Measurements from ENCODE around the gene EDNRB. TPM values are rescaled to one million over a fixed set of nuclear protein-coding genes. Genes with fewer than 3 reads are reported as not detected.

The EDNRB gene
- total RNA-seq, 2 experiments from 2014 or later, result not detected

GRCh38 chr13:77913003-77913402 lies 5.6 kb downstream of the EDNRB start:
- CTCF ChIA-PET, result no interaction called here
- no peaks in the 10 kb centered on the region for H3K36me3 Mint-ChIP-seq (ENCODE audit: low read depth)
- H3K27me3 Mint-ChIP-seq (ENCODE audit: low read depth), result peaks cover 13% of the 10 kb centered on the region
- no peak overlapping the region for H3K27ac Mint-ChIP-seq
- intact Hi-C loops (cut with micrococcal nuclease), result no loop called here
- H3K4me3 Mint-ChIP-seq, result no peak overlapping the region
- DNase-seq, result no peak
- no peaks in the 10 kb centered on the region for H3K4me1 Mint-ChIP-seq (ENCODE audit: low read depth)
- no peaks in the 10 kb centered on the region for H3K9me3 Mint-ChIP-seq

- CTCF ChIA-PET, result interaction anchor here (0.6 kb wide), 1 partner anchor 209 kb away, joined by 3 read pairs; no protein-coding TSS in a partner anchor
- Mint-ChIP-seq H3K36me3 (ENCODE audit: low read depth) (no peaks in the 10 kb centered on the region), H3K4me3 (no peak overlapping the region), H3K9me3 (no peaks in the 10 kb centered on the region), H3K27me3 (ENCODE audit: low read depth) (peaks cover 5% of the 10 kb centered on the region), H3K27ac (no peak overlapping the region), H3K4me1 (ENCODE audit: low read depth) (no peaks in the 10 kb centered on the region)
- intact Hi-C loops (cut with micrococcal nuclease), result no loop called here
- DNase-seq, result no peak
These were observed 6.9 kb downstream of the EDNRB start for GRCh38 chr13:77911751-77912150.

GRCh38 chr13:77909827-77910226 lies 8.8 kb downstream of the EDNRB start:
- peaks cover 3% of the 10 kb centered on the region for H3K27me3 Mint-ChIP-seq (ENCODE audit: low read depth)
- DNase-seq, result no peak
- H3K4me3 Mint-ChIP-seq, result no peak overlapping the region
- no peak overlapping the region for H3K27ac Mint-ChIP-seq
- no peaks in the 10 kb centered on the region for H3K4me1 Mint-ChIP-seq (ENCODE audit: low read depth)
- no peaks in the 10 kb centered on the region for H3K9me3 Mint-ChIP-seq
- H3K36me3 Mint-ChIP-seq (ENCODE audit: low read depth), result no peaks in the 10 kb centered on the region
- intact Hi-C loops (cut with micrococcal nuclease), result no loop called here
- CTCF ChIA-PET, result no interaction called here

GRCh38 chr13:77908531-77908930 lies 10.1 kb downstream of the EDNRB start:
- Mint-ChIP-seq H3K4me3 (no peak overlapping the region), H3K27me3 (ENCODE audit: low read depth) (peaks cover 3% of the 10 kb centered on the region), H3K9me3 (no peaks in the 10 kb centered on the region), H3K27ac (no peak overlapping the region), H3K36me3 (ENCODE audit: low read depth) (no peaks in the 10 kb centered on the region), H3K4me1 (ENCODE audit: low read depth) (no peaks in the 10 kb centered on the region)
- CTCF ChIA-PET, result interaction anchor here (0.7 to 0.9 kb wide), 2 partner anchors 12 to 64 kb away, joined by 3 to 4 read pairs; no protein-coding TSS in a partner anchor
- no peak for DNase-seq
- intact Hi-C loops (cut with micrococcal nuclease), result no loop called here

- Mint-ChIP-seq H3K27me3 (ENCODE audit: low read depth) (peaks cover 3% of the 10 kb centered on the region), H3K9me3 (no peaks in the 10 kb centered on the region), H3K4me1 (ENCODE audit: low read depth) (no peaks in the 10 kb centered on the region), H3K27ac (no peak overlapping the region), H3K36me3 (ENCODE audit: low read depth) (no peaks in the 10 kb centered on the region), H3K4me3 (no peak overlapping the region)
- intact Hi-C loops (cut with micrococcal nuclease), result no loop called here
- CTCF ChIA-PET, result interaction anchor here (0.9 kb wide), 1 partner anchor 12 kb away, joined by 4 read pairs; no protein-coding TSS in a partner anchor
- DNase-seq, result no peak
These were observed 10.8 kb downstream of the EDNRB start for GRCh38 chr13:77907666-77908341.

GRCh38 chr13:77904031-77904430 lies 14.6 kb downstream of the EDNRB start:
- intact Hi-C loops (cut with micrococcal nuclease), result no loop called here

GRCh38 chr13:77903435-77903834 lies 15.2 kb downstream of the EDNRB start:
- Mint-ChIP-seq H3K27me3 (ENCODE audit: low read depth) (peaks cover 4% of the 10 kb centered on the region), H3K9me3 (peaks cover 6% of the 10 kb centered on the region), H3K27ac (no peak overlapping the region), H3K36me3 (ENCODE audit: low read depth) (no peaks in the 10 kb centered on the region), H3K4me3 (no peak overlapping the region), H3K4me1 (ENCODE audit: low read depth) (no peaks in the 10 kb centered on the region)
- CTCF ChIA-PET, result no interaction called here
- intact Hi-C loops (cut with micrococcal nuclease), result no loop called here
- no peak for DNase-seq

More at GRCh38 chr13:77904031-77904430, 14.6 kb downstream of the EDNRB start:
- H3K4me1 Mint-ChIP-seq (ENCODE audit: low read depth), result no peaks in the 10 kb centered on the region
- DNase-seq, result no peak
- CTCF ChIA-PET, result no interaction called here
- no peak overlapping the region for H3K4me3 Mint-ChIP-seq
- H3K36me3 Mint-ChIP-seq (ENCODE audit: low read depth), result no peaks in the 10 kb centered on the region
- H3K9me3 Mint-ChIP-seq, result peaks cover 6% of the 10 kb centered on the region
- H3K27me3 Mint-ChIP-seq (ENCODE audit: low read depth), result peaks cover 4% of the 10 kb centered on the region
- no peak overlapping the region for H3K27ac Mint-ChIP-seq

- no peak for DNase-seq
- intact Hi-C loops (cut with micrococcal nuclease), result no loop called here
- CTCF ChIA-PET, result no interaction called here
- Mint-ChIP-seq H3K9me3 (peaks cover 6% of the 10 kb centered on the region), H3K4me1 (ENCODE audit: low read depth) (no peaks in the 10 kb centered on the region), H3K27ac (no peak overlapping the region), H3K27me3 (ENCODE audit: low read depth) (peaks cover 4% of the 10 kb centered on the region), H3K4me3 (no peak overlapping the region), H3K36me3 (ENCODE audit: low read depth) (no peaks in the 10 kb centered on the region)
These were observed 16.2 kb downstream of the EDNRB start for GRCh38 chr13:77902319-77902963.

GRCh38 chr13:77898097-77898496 lies 20.5 kb downstream of the EDNRB start:
- H3K4me3 Mint-ChIP-seq, result no peak overlapping the region
- intact Hi-C loops (cut with micrococcal nuclease), result no loop called here
- H3K4me1 Mint-ChIP-seq (ENCODE audit: low read depth), result no peaks in the 10 kb centered on the region
- H3K27me3 Mint-ChIP-seq (ENCODE audit: low read depth), result peaks cover 2% of the 10 kb centered on the region
- CTCF ChIA-PET, result interaction anchor here (1.3 kb wide), 1 partner anchor 8 kb away, joined by 3 read pairs; no protein-coding TSS in a partner anchor
- peaks cover 6% of the 10 kb centered on the region for H3K9me3 Mint-ChIP-seq
- DNase-seq, result no peak
- H3K36me3 Mint-ChIP-seq (ENCODE audit: low read depth), result no peaks in the 10 kb centered on the region
- no peak overlapping the region for H3K27ac Mint-ChIP-seq

GRCh38 chr13:77896977-77897376 lies 21.7 kb downstream of the EDNRB start:
- no peak for DNase-seq
- H3K4me3 Mint-ChIP-seq, result no peak overlapping the region
- H3K27me3 Mint-ChIP-seq (ENCODE audit: low read depth), result peaks cover 5% of the 10 kb centered on the region
- no peaks in the 10 kb centered on the region for H3K36me3 Mint-ChIP-seq (ENCODE audit: low read depth)
- H3K27ac Mint-ChIP-seq, result no peak overlapping the region
- intact Hi-C loops (cut with micrococcal nuclease), result no loop called here
- CTCF ChIA-PET, result no interaction called here
- H3K9me3 Mint-ChIP-seq, result no peaks in the 10 kb centered on the region
- H3K4me1 Mint-ChIP-seq (ENCODE audit: low read depth), result no peaks in the 10 kb centered on the region

- no peak overlapping the region for H3K4me3 Mint-ChIP-seq
- no peak overlapping the region for H3K27ac Mint-ChIP-seq
- CTCF ChIA-PET, result interaction anchor here (0.7 kb wide), 1 partner anchor 516 kb away, joined by 3 read pairs; no protein-coding TSS in a partner anchor
- peaks cover 5% of the 10 kb centered on the region for H3K27me3 Mint-ChIP-seq (ENCODE audit: low read depth)
- no peaks in the 10 kb centered on the region for H3K9me3 Mint-ChIP-seq
- intact Hi-C loops (cut with micrococcal nuclease), result no loop called here
- DNase-seq, result no peak
- no peaks in the 10 kb centered on the region for H3K4me1 Mint-ChIP-seq (ENCODE audit: low read depth)
- H3K36me3 Mint-ChIP-seq (ENCODE audit: low read depth), result no peaks in the 10 kb centered on the region
These were observed 22.1 kb downstream of the EDNRB start for GRCh38 chr13:77896536-77896935.

GRCh38 chr13:77894743-77895142 lies 23.9 kb downstream of the EDNRB start:
- DNase-seq, result no peak
- H3K36me3 Mint-ChIP-seq (ENCODE audit: low read depth), result no peaks in the 10 kb centered on the region
- CTCF ChIA-PET, result no interaction called here
- H3K27ac Mint-ChIP-seq, result no peak overlapping the region
- H3K27me3 Mint-ChIP-seq (ENCODE audit: low read depth), result peaks cover 5% of the 10 kb centered on the region
- intact Hi-C loops (cut with micrococcal nuclease), result no loop called here
- no peak overlapping the region for H3K4me3 Mint-ChIP-seq
- H3K4me1 Mint-ChIP-seq (ENCODE audit: low read depth), result no peaks in the 10 kb centered on the region
- no peaks in the 10 kb centered on the region for H3K9me3 Mint-ChIP-seq

GRCh38 chr13:77893066-77893465 lies 25.6 kb downstream of the EDNRB start:
- no peak for DNase-seq
- CTCF ChIA-PET, result interaction anchor here (0.6 kb wide), 1 partner anchor 850 kb away, joined by 3 read pairs; no protein-coding TSS in a partner anchor
- Mint-ChIP-seq H3K4me1 (ENCODE audit: low read depth) (no peaks in the 10 kb centered on the region), H3K27me3 (ENCODE audit: low read depth) (peaks cover 3% of the 10 kb centered on the region), H3K9me3 (no peaks in the 10 kb centered on the region), H3K27ac (no peak overlapping the region), H3K36me3 (ENCODE audit: low read depth) (no peaks in the 10 kb centered on the region), H3K4me3 (no peak overlapping the region)
- intact Hi-C loops (cut with micrococcal nuclease), result no loop called here
